Activated naive CD4-positive, alpha-beta T cell treated with Interleukin-2 at 50 U/mL for 16 hours (primary cell): ENCODE measurements around the gene ENAH.
A peak's percentile ranks its signal among the peaks of the same experiment; 100 is the strongest.
"Not testable (repeated sequence)": the region's sequence is repeated elsewhere in the genome, so short reads cannot be mapped to it uniquely, and the experiment has no call there.

Experiments used
- DNase-seq: peaks from one replicate; pipeline ENCODE4 v3.0.0-alpha.2; 2020

Gene ENAH

GRCh38 chr1:225670806-225671733, 18.1 kb upstream of the ENAH start:
- no peak for DNase-seq

GRCh38 chr1:225670356-225670755, 17.4 kb upstream of the ENAH start:
- no peak for DNase-seq

GRCh38 chr1:225668222-225668621, 15.3 kb upstream of the ENAH start:
- DNase-seq: no peak

GRCh38 chr1:225667362-225667761, 14.4 kb upstream of the ENAH start:
- DNase-seq: no peak

GRCh38 chr1:225666495-225666894, 13.6 kb upstream of the ENAH start:
- no peak for DNase-seq

GRCh38 chr1:225664762-225665161, 11.8 kb upstream of the ENAH start:
- no peak for DNase-seq

GRCh38 chr1:225662155-225662554, 9.2 kb upstream of the ENAH start:
- DNase-seq: no peak

GRCh38 chr1:225660544-225660946, 7.6 kb upstream of the ENAH start:
- DNase-seq: no peak

- no peak for DNase-seq
These were observed 5.1 kb upstream of the ENAH start for GRCh38 chr1:225658041-225658440.

- DNase-seq: no peak
These were observed 4.6 kb upstream of the ENAH start for GRCh38 chr1:225657462-225657989.

- DNase-seq: not testable (repeated sequence)
These were observed 3.3 kb upstream of the ENAH start for GRCh38 chr1:225656259-225656655.

GRCh38 chr1:225655509-225656258, 2.8 kb upstream of the ENAH start:
- no peak for DNase-seq

GRCh38 chr1:225654688-225655508, 2.0 kb upstream of the ENAH start:
- DNase-seq: no peak

- no peak for DNase-seq
These were observed 1.3 kb upstream of the ENAH start for GRCh38 chr1:225654277-225654597.

- peak; percentile 17 for DNase-seq
These were observed 747 bp upstream of the ENAH start for GRCh38 chr1:225653463-225654276.

- DNase-seq: no peak
These were observed 823 bp downstream of the ENAH start for GRCh38 chr1:225651872-225652728.

- no peak for DNase-seq
These were observed 1.5 kb downstream of the ENAH start for GRCh38 chr1:225651376-225651871.

GRCh38 chr1:225650179-225650578, 2.7 kb downstream of the ENAH start:
- no peak for DNase-seq

GRCh38 chr1:225645194-225645895, 7.6 kb downstream of the ENAH start:
- no peak for DNase-seq

- DNase-seq: no peak
These were observed 8.3 kb downstream of the ENAH start for GRCh38 chr1:225644666-225645065.
